Uterus (tissue), 2 donors: ENCODE measurements around the gene BOLA3.

Source experiments
- POLR2A ChIP-seq, 2 donors: fragments of 450-650 bp; IDR thresholded peaks; one replicate each; pipeline ENCODE4 v1.6.1; 2016; ENCODE audit warnings: antibody characterized with exemption in 2 of 2, mild to moderate bottlenecking in 1 of 2, moderate library complexity in 1 of 2
- TF ChIP-seq, protein P1 (sequence below), 4 experiments: fragments of 200-600 bp in 2 of 4; fragments of 450-650 bp in 2 of 4; sonication (generic) in 2 of 4; IDR thresholded peaks; one replicate each; pipeline ENCODE4 v1.5.1; 2016 to 2019; ENCODE audit warnings: antibody characterized with exemption in 4 of 4, mild to moderate bottlenecking in 2 of 4, moderate library complexity in 1 of 4

DNA sequence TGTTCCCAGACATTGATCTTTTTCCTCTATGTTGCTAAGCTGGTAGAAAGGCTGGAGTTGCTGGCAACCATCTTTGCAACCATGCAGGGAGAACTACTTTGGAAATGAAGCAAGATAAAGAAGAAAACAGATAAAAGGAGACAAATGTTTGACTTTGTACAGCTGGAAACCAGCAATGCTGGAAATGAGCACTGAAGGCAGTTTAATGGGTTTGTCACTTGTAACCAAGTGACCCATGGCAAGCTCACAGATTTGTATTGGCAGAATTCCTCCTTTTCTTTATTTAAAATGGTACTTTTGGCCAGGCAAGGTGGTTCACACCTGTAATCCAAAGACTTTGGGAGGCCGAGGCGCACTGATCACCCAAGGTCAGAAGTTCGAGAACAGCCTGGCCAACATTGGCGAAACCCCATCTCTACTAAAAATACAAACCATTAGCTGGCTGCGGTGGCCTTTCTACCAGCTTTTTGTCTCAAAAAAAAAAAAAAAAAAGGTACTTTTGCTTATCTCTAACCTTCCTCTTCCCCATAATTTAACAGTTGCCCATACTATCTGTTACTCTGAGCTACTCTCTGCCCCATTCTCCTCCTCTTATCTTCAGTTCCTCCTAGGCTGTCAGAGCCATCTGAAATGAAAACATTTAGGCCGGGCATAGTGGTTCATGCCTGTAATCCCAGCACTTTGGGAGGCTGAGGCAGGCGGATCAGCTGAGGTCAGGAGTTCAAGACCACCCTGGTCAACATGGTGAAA lies 2.0 kb upstream of the BOLA3 start:
- TF ChIP-seq, protein P1, sequence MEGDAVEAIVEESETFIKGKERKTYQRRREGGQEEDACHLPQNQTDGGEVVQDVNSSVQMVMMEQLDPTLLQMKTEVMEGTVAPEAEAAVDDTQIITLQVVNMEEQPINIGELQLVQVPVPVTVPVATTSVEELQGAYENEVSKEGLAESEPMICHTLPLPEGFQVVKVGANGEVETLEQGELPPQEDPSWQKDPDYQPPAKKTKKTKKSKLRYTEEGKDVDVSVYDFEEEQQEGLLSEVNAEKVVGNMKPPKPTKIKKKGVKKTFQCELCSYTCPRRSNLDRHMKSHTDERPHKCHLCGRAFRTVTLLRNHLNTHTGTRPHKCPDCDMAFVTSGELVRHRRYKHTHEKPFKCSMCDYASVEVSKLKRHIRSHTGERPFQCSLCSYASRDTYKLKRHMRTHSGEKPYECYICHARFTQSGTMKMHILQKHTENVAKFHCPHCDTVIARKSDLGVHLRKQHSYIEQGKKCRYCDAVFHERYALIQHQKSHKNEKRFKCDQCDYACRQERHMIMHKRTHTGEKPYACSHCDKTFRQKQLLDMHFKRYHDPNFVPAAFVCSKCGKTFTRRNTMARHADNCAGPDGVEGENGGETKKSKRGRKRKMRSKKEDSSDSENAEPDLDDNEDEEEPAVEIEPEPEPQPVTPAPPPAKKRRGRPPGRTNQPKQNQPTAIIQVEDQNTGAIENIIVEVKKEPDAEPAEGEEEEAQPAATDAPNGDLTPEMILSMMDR (IDR thresholded peaks at IDR 0.05): no peak
- TF ChIP-seq POLR2A (IDR thresholded peaks at IDR 0.05): no peak
